Right forelimb (tissue), 1 donor: ENCODE data around the gene MGAT4A.

Experiments
- DNase-seq: peaks from one replicate; pipeline ENCODE4 v3.0.0-alpha.2; 2018

The MGAT4A gene

GRCh38 chr2:98731041-98731893 is at the start of gene MGAT4A:
Gene MGAT4A, minus strand, starts transcription at chr2:98731132. Its CDS starts 4,800 bp downstream, at chr2:98726332.
- DNase-seq: peak; percentile 79

GRCh38 chr2:98778741-98779483 is 48.0 kb upstream of the MGAT4A start:
- no peak for DNase-seq

- no peak for DNase-seq
These were observed 47.2 kb upstream of the MGAT4A start for GRCh38 chr2:98778151-98778550.

GRCh38 chr2:98777710-98778109 is 46.8 kb upstream of the MGAT4A start:
- no peak for DNase-seq

- DNase-seq: no peak
These were observed 46.1 kb upstream of the MGAT4A start for GRCh38 chr2:98777076-98777475.

- DNase-seq: no peak
These were observed 45.2 kb upstream of the MGAT4A start for GRCh38 chr2:98776136-98776535.

- no peak for DNase-seq
These were observed 44.4 kb upstream of the MGAT4A start for GRCh38 chr2:98775146-98775986.

- DNase-seq: no peak
These were observed 43.0 kb upstream of the MGAT4A start for GRCh38 chr2:98773907-98774306.

- DNase-seq: no peak
These were observed 42.2 kb upstream of the MGAT4A start for GRCh38 chr2:98773169-98773568.

- DNase-seq: no peak
These were observed 41.6 kb upstream of the MGAT4A start for GRCh38 chr2:98772536-98772935.

- DNase-seq: no peak
These were observed 41.0 kb upstream of the MGAT4A start for GRCh38 chr2:98771721-98772524.

- DNase-seq: no peak
These were observed 40.3 kb upstream of the MGAT4A start for GRCh38 chr2:98771264-98771663.

GRCh38 chr2:98769784-98770183 is 38.9 kb upstream of the MGAT4A start:
- no peak for DNase-seq

GRCh38 chr2:98769114-98769476 is 38.2 kb upstream of the MGAT4A start:
- no peak for DNase-seq

GRCh38 chr2:98768384-98769113 is 37.6 kb upstream of the MGAT4A start:
- DNase-seq: no peak

- DNase-seq: no peak
These were observed 33.6 kb upstream of the MGAT4A start for GRCh38 chr2:98764499-98764898.

GRCh38 chr2:98763209-98763951 is 32.4 kb upstream of the MGAT4A start:
- no peak for DNase-seq

GRCh38 chr2:98761909-98762308 is 31.0 kb upstream of the MGAT4A start:
- DNase-seq: no peak

- DNase-seq: no peak
These were observed 30.4 kb upstream of the MGAT4A start for GRCh38 chr2:98761267-98761781.

GRCh38 chr2:98759827-98760625 is 29.1 kb upstream of the MGAT4A start:
- no peak for DNase-seq
